Measurements from ENCODE around the gene NAA60. TPM values are rescaled to one million over a fixed set of nuclear protein-coding genes. Genes with fewer than 3 reads are reported as not detected.

The NAA60 gene
- polyA plus RNA-seq, 1 donor (not counting 4 experiments of a cell fraction or from before 2014, with no cell fraction given): 30.3 TPM

GRCh38 chr16:3458852-3459361 lies 15.4 kb downstream of the NAA60 start:
- FAIRE-seq (peak; percentile 34), DNase-seq (ENCODE audit: low read depth, low spot score) (no peak)
- Histone ChIP-seq H3K27me3 (ENCODE audit: control insufficient read depth, extremely low read depth, insufficient read depth, low read length) (no peaks in the 10 kb centered on the region), H2AFZ (ENCODE audit: control insufficient read depth, low read length) (peak overlapping the region; percentile 91), H3K9me3 (ENCODE audit: control insufficient read depth, low read depth, low read length) (no peaks in the 10 kb centered on the region), H3K4me2 (ENCODE audit: control insufficient read depth, extremely low read depth, insufficient read depth, low read depth, low read length) (peak overlapping the region; percentile 80), H4K20me1 (ENCODE audit: control insufficient read depth, extremely low read depth, insufficient read depth, low read length) (peaks cover 6% of the 10 kb centered on the region), H3K27ac (ENCODE audit: control insufficient read depth, insufficient read depth, low read length) (peak overlapping the region; percentile 81), H3K9me1 (ENCODE audit: control insufficient read depth, extremely low read depth, insufficient read depth, low read length) (no peaks in the 10 kb centered on the region), H3K4me3 (ENCODE audit: control insufficient read depth in 2 of 3, extremely low read depth in 1 of 3, insufficient read depth in 2 of 3, low read depth in 1 of 3, low read length in 3 of 3) (peak overlapping the region; percentile 70 to 96 (median 92)), H3K4me1 (ENCODE audit: control insufficient read depth, extremely low read depth, insufficient read depth, low read length) (peaks cover 16% of the 10 kb centered on the region), H3K36me3 (ENCODE audit: control insufficient read depth in 2 of 2, extremely low read depth in 1 of 2, insufficient read depth in 2 of 2, low read length in 2 of 2) (no peaks in the 10 kb centered on the region), H3K79me2 (ENCODE audit: control insufficient read depth, insufficient read depth, low read length) (peaks cover 56% of the 10 kb centered on the region), H3K9ac (ENCODE audit: control insufficient read depth, extremely low read depth, insufficient read depth, low read length) (peak overlapping the region; percentile 93)
- dilution Hi-C loops (cut with MboI; ENCODE audit: extremely low pct_ligation_motif_present, low sequenced_read_pairs): no loop called here
- TF ChIP-seq CTCF (optimal IDR thresholded peaks at IDR 0.05 in 1 of 3, IDR thresholded peaks at IDR 0.05 in 1 of 3, conservative IDR thresholded peaks at IDR 0.05 in 1 of 3; ENCODE audit: extremely low read depth in 1 of 3, insufficient read depth in 2 of 3, low read length in 3 of 3) (no peak), EZH2 (IDR thresholded peaks at IDR 0.05; ENCODE audit: low read length) (no peak)

- Histone ChIP-seq H3K9me3 (ENCODE audit: control insufficient read depth, low read depth, low read length) (no peaks in the 10 kb centered on the region), H3K4me1 (ENCODE audit: control insufficient read depth, extremely low read depth, insufficient read depth, low read length) (peaks cover 16% of the 10 kb centered on the region), H3K27ac (ENCODE audit: control insufficient read depth, insufficient read depth, low read length) (no peak overlapping the region), H3K27me3 (ENCODE audit: control insufficient read depth, extremely low read depth, insufficient read depth, low read length) (no peaks in the 10 kb centered on the region), H3K4me2 (ENCODE audit: control insufficient read depth, extremely low read depth, insufficient read depth, low read depth, low read length) (peak overlapping the region; percentile 80), H4K20me1 (ENCODE audit: control insufficient read depth, extremely low read depth, insufficient read depth, low read length) (peaks cover 10% of the 10 kb centered on the region), H3K4me3 (ENCODE audit: control insufficient read depth in 2 of 3, extremely low read depth in 1 of 3, insufficient read depth in 2 of 3, low read depth in 1 of 3, low read length in 3 of 3) (peak overlapping the region; percentile 70 to 96 (median 92)), H2AFZ (ENCODE audit: control insufficient read depth, low read length) (no peak overlapping the region), H3K9ac (ENCODE audit: control insufficient read depth, extremely low read depth, insufficient read depth, low read length) (no peak overlapping the region), H3K36me3 (ENCODE audit: control insufficient read depth in 2 of 2, extremely low read depth in 1 of 2, insufficient read depth in 2 of 2, low read length in 2 of 2) (no peaks in the 10 kb centered on the region), H3K79me2 (ENCODE audit: control insufficient read depth, insufficient read depth, low read length) (peaks cover 63% of the 10 kb centered on the region), H3K9me1 (ENCODE audit: control insufficient read depth, extremely low read depth, insufficient read depth, low read length) (no peaks in the 10 kb centered on the region)
- DNase-seq (ENCODE audit: low read depth, low spot score): no peak
- dilution Hi-C loops (cut with MboI; ENCODE audit: extremely low pct_ligation_motif_present, low sequenced_read_pairs): no loop called here
- no peak for FAIRE-seq
- TF ChIP-seq EZH2 (IDR thresholded peaks at IDR 0.05; ENCODE audit: low read length): no peak
- TF ChIP-seq CTCF (optimal IDR thresholded peaks at IDR 0.05 in 1 of 3, IDR thresholded peaks at IDR 0.05 in 1 of 3, conservative IDR thresholded peaks at IDR 0.05 in 1 of 3; ENCODE audit: extremely low read depth in 1 of 3, insufficient read depth in 2 of 3, low read length in 3 of 3): no peak
These were observed 16.1 kb downstream of the NAA60 start for GRCh38 chr16:3459401-3460090.
